ENCODE data around the gene CCDC89. TPM values are rescaled to one million over a fixed set of nuclear protein-coding genes. Genes with fewer than 3 reads are reported as not detected.

The CCDC89 gene
- total and polyA plus RNA-seq, 2 of the 13 experiments (the other 11 are each of a cell fraction or from before 2014, with no cell fraction given): 0.13 to 0.38 TPM

- WGBS (ENCODE audit: low lambda C conversion rate): 35% methylated on average over 6 of the region's 6 CpGs
- CTCF ChIA-PET (ENCODE audit: low intra/inter-chr PET ratio, low total read pairs): no interaction called here
- no peak overlapping the region for H3K4me2 ChIP-seq (ENCODE audit: low read depth, low read length)
Observed at GRCh38 chr11:85724748-85725465, 38.9 kb upstream of the CCDC89 start.

GRCh38 chr11:85723088-85723487, 37.1 kb upstream of the CCDC89 start:
- H3K79me2 ChIP-seq (ENCODE audit: insufficient read depth, low read length): no peaks in the 10 kb centered on the region
- no TSS peak for BruUV-seq (replicated peaks)

More at GRCh38 chr11:85724748-85725465, 38.9 kb upstream of the CCDC89 start:
- no TSS peak for BruUV-seq (replicated peaks)
- Histone ChIP-seq H4K20me1 (ENCODE audit: insufficient read depth, low read length) (no peaks in the 10 kb centered on the region), H3K27ac (ENCODE audit: extremely low read length, insufficient read depth, low read length) (no peak overlapping the region), H3K36me3 (replicated peaks in 1 of 2; ENCODE audit: control insufficient read depth in 1 of 2, insufficient read depth in 2 of 2, low read length in 2 of 2) (no peaks in the 10 kb centered on the region), H3K4me3 (replicated peaks in 1 of 3; ENCODE audit: insufficient read depth in 1 of 3, low read depth in 2 of 3, low read length in 3 of 3) (no peak overlapping the region), H3K79me2 (ENCODE audit: insufficient read depth, low read length) (no peaks in the 10 kb centered on the region), H3K4me1 (ENCODE audit: insufficient read depth, low read length) (no peaks in the 10 kb centered on the region), H3K27me3 (ENCODE audit: control insufficient read depth in 1 of 2, insufficient read depth in 2 of 2, low read length in 2 of 2) (peaks cover 0 to 3% of the 10 kb centered on the region in 2 experiments; a peak in 1 of 5 replicates), H2AFZ (ENCODE audit: low read length) (no peak overlapping the region), H3K9ac (ENCODE audit: insufficient read depth, low read depth, low read length) (no peak overlapping the region), H3K9me3 (ENCODE audit: low read length) (no peaks in the 10 kb centered on the region)
- intact Hi-C loops (cut with micrococcal nuclease; ENCODE audit: unreplicated experiment): no loop called here
- no peak for FAIRE-seq
- ATAC-seq: no peak
- in situ Hi-C loops (cut with HindIII; ENCODE audit: extremely low pct_ligation_motif_present, low pct_unique_long_range_greater_than_20kb): no loop called here
- POLR2A ChIA-PET: no interaction called here
- TF ChIP-seq ZBTB1 (CRISPR knock-in tag; IDR thresholded peaks at IDR 0.05; ENCODE audit: borderline replicate concordance) (no peak), CEBPB (IDR thresholded peaks at IDR 0.05; ENCODE audit: borderline replicate concordance, low read depth, low read length) (peak; percentile 5; the same call in 1 of the 2 replicates), MXI1 (IDR thresholded peaks at IDR 0.05; ENCODE audit: borderline replicate concordance, low read depth, low read length) (no peak)
- TF ChIP-seq, protein P1, sequence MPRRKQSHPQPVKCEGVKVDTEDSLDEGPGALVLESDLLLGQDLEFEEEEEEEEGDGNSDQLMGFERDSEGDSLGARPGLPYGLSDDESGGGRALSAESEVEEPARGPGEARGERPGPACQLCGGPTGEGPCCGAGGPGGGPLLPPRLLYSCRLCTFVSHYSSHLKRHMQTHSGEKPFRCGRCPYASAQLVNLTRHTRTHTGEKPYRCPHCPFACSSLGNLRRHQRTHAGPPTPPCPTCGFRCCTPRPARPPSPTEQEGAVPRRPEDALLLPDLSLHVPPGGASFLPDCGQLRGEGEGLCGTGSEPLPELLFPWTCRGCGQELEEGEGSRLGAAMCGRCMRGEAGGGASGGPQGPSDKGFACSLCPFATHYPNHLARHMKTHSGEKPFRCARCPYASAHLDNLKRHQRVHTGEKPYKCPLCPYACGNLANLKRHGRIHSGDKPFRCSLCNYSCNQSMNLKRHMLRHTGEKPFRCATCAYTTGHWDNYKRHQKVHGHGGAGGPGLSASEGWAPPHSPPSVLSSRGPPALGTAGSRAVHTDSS (CRISPR knock-in tag; conservative IDR thresholded peaks at IDR 0.05): no peak
- DNase-seq (ENCODE audit: low spot score): no peak

More at GRCh38 chr11:85723088-85723487, 37.1 kb upstream of the CCDC89 start:
- WGBS (ENCODE audit: low lambda C conversion rate): 52% methylated on average over 5 of the region's 5 CpGs
- intact Hi-C loops (cut with micrococcal nuclease; ENCODE audit: unreplicated experiment): no loop called here
- DNase-seq (ENCODE audit: low spot score) (no peak), FAIRE-seq (no peak), ATAC-seq (no peak)
- Histone ChIP-seq H3K27me3 (ENCODE audit: control insufficient read depth in 1 of 2, insufficient read depth in 2 of 2, low read length in 2 of 2) (peaks cover 0 to 3% of the 10 kb centered on the region in 2 experiments; a peak in 1 of 5 replicates), H3K36me3 (replicated peaks in 1 of 2; ENCODE audit: control insufficient read depth in 1 of 2, insufficient read depth in 2 of 2, low read length in 2 of 2) (no peaks in the 10 kb centered on the region), H3K9ac (ENCODE audit: insufficient read depth, low read depth, low read length) (no peak overlapping the region), H3K9me3 (ENCODE audit: low read length) (no peaks in the 10 kb centered on the region), H3K4me1 (ENCODE audit: insufficient read depth, low read length) (no peaks in the 10 kb centered on the region), H2AFZ (ENCODE audit: low read length) (no peak overlapping the region), H4K20me1 (ENCODE audit: insufficient read depth, low read length) (no peaks in the 10 kb centered on the region), H3K4me2 (ENCODE audit: low read depth, low read length) (no peak overlapping the region), H3K4me3 (replicated peaks in 1 of 3; ENCODE audit: insufficient read depth in 1 of 3, low read depth in 2 of 3, low read length in 3 of 3) (no peak overlapping the region), H3K27ac (ENCODE audit: extremely low read length, insufficient read depth, low read length) (no peak overlapping the region)
- ChIA-PET CTCF (ENCODE audit: low intra/inter-chr PET ratio, low total read pairs) (no interaction called here), POLR2A (no interaction called here)
- TF ChIP-seq PTBP1 (IDR thresholded peaks at IDR 0.05; ENCODE audit: low read depth, low read length, poor library complexity, severe bottlenecking) (no peak), PAXIP1 (CRISPR knock-in tag; conservative IDR thresholded peaks at IDR 0.05) (no peak), SRSF9 (IDR thresholded peaks at IDR 0.05; ENCODE audit: borderline replicate concordance, insufficient read depth, low read depth, low read length, poor library complexity, severe bottlenecking) (no peak), MAF1 (CRISPR knock-in tag; IDR thresholded peaks at IDR 0.05; ENCODE audit: borderline replicate concordance) (no peak), POLR2A (IDR thresholded peaks at IDR 0.05; ENCODE audit: insufficient read depth in 1 of 2, low read depth in 2 of 2, low read length in 2 of 2) (no peak), RXRB (CRISPR knock-in tag; IDR thresholded peaks at IDR 0.05; ENCODE audit: borderline replicate concordance) (no peak), TARDBP (CRISPR knock-in tag; IDR thresholded peaks at IDR 0.05) (no peak)
- TF ChIP-seq, protein P2, sequence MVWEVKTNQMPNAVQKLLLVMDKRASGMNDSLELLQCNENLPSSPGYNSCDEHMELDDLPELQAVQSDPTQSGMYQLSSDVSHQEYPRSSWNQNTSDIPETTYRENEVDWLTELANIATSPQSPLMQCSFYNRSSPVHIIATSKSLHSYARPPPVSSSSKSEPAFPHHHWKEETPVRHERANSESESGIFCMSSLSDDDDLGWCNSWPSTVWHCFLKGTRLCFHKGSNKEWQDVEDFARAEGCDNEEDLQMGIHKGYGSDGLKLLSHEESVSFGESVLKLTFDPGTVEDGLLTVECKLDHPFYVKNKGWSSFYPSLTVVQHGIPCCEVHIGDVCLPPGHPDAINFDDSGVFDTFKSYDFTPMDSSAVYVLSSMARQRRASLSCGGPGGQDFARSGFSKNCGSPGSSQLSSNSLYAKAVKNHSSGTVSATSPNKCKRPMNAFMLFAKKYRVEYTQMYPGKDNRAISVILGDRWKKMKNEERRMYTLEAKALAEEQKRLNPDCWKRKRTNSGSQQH (CRISPR knock-in tag; IDR thresholded peaks at IDR 0.05; ENCODE audit: low read depth): no peak
- in situ Hi-C loops (cut with HindIII; ENCODE audit: extremely low pct_ligation_motif_present, low pct_unique_long_range_greater_than_20kb): no loop called here

Measured in HepG2 (cell line).